HG02763 (cell line): ENCODE data around the gene MAPKAP1.
"Not testable (repeated sequence)": the region's sequence is repeated elsewhere in the genome, so short reads cannot be mapped to it uniquely, and the experiment has no call there.

ENCODE experiments used
- ATAC-seq: cut with Tn5 transposase; IDR thresholded peaks from one replicate; pipeline ENCODE4 v1.9.1; 2021; ENCODE audit warnings: mild to moderate bottlenecking, moderate library complexity; ENCODE audit not compliant: unreplicated experiment

The MAPKAP1 gene

DNA sequence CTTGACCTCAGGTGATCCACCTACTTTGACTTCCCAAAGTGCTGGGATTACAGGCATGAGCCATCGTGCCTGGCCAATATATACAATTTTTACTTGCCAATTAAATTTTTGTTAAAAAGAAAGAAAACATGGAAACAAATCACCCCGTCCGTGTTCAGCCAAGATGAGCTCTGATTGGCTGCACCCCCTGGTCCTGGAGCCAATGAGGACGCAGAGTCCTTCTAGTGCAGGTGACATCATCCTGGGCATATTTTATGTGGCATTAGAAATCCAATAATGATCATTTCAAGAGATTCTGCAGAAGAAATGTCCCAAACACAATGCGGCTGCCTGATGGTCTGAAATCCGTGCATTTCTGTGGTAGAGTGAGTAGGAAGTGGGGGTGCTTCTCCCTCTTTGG, 285.8 kb downstream of the MAPKAP1 start:
- ATAC-seq, result no peak

DNA sequence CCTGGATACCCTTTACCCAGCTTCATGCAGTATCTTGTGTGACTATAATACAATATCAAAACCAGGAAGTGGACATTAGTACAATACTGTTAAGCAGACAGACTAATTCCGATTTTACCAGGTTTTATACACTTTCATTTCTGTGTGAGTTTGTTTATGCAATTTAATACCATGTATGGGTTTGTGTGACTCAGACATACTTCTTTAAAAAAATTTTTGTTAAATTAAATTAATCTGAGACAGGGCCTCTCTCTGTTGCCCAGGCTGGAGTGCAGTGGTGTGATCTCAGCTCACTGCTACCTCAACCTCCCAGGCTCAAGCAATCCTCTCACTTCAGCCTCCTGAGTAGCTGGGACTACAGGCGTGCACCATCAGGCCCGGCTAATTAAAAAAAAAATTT, 288.6 kb downstream of the MAPKAP1 start:
- ATAC-seq, result no peak

DNA sequence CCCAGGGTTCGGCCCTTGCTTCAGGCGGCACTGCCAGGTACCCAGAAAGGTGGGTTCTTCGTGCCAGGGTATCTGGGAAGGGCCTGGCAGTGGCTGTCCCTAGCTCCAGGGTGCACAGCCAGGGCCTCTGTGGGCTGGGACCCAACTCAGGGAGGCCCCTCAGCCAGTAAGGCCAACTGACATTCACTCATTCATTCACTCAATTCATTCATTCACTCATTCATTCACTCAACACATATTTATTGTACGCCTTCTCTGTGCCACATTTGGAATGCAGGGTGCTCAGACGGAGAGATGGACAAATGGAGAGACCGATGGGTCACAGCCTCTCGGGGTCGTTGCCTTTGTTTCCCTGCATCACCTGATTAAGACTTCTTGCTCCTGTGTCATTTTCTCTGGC, 290.5 kb downstream of the MAPKAP1 start:
- ATAC-seq, result no peak

DNA sequence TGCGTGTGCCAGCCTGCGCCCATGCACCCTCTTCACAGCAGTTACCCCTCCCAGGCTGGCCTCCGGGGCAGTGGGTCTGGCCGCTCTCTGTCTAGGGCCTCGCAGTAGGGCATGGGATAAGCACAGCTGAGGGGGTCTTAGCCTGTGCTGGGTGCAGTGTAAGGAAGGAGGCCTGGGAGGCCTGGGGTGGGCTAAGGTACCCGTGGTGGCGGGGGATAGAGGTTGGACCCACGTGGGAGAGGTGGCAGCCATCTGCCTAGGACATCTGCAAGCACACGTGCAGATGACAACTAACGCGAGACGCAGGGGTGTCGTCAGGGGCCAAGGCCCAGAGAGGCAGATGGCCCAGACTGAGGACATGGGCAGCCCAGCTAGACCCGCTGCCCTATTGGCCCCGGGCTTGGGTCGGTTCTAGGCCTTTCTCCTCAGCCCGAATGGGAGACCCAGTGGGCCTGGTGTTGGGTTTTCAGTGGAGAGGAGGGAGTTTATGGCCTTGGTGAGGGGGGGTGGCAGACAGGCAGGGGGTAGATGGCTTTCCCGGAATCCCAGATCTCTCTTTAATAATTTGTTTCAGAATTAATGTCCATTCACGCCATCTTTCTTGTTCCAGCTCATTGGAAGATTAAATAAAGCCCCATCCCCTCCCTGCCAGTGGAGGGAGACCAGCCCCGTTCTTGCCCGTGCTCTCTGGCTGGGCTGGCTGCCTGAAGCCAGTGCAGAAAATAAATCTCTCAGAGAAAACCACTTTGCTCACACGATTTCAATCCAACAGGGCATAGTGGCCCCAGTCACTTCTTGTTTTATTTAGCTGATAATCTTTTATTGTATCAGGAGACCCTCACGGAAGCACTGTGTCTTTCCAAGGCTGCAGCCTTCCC, 291.2 kb downstream of the MAPKAP1 start:
- ATAC-seq, result no peak

DNA sequence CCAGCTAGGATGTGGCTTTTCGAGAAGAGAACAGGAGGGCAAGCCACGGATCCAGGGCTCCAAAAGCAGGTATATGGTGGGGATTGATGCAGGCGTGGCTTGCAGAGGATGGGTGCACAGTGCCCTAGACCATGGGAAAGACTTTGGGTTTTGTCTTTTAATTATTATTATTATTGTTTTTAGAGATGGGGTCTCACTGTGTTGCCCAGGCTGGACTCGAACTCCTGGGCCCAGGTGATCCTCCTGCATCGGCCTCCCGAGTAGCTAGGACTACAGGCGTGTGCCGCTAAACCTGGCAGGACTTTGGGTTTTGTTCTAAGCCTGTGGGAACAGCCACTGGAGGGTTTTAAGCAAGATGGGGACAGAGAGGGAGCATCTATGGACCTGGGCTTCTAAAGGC, 293.4 kb downstream of the MAPKAP1 start:
- no peak for ATAC-seq

DNA sequence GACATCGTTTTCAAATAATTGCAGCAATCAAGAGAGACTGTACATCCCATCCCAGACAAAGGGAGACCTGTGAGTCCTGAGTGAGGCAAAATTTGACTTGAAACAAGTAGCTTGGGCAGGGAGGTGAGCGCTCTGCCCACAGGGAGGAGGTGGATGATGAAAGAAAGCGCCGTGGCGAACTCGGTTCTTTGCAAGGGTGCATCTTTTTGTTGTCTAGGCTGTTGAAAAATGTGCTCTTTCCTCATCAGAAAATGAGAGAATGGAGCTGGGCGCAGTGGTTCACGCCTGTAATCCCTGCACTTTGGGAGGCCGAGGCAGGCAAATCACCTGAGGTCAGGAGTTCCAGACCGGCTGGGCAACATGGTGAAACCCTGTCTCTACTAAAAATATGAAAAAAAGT, 294.8 kb downstream of the MAPKAP1 start:
- ATAC-seq, result no peak

DNA sequence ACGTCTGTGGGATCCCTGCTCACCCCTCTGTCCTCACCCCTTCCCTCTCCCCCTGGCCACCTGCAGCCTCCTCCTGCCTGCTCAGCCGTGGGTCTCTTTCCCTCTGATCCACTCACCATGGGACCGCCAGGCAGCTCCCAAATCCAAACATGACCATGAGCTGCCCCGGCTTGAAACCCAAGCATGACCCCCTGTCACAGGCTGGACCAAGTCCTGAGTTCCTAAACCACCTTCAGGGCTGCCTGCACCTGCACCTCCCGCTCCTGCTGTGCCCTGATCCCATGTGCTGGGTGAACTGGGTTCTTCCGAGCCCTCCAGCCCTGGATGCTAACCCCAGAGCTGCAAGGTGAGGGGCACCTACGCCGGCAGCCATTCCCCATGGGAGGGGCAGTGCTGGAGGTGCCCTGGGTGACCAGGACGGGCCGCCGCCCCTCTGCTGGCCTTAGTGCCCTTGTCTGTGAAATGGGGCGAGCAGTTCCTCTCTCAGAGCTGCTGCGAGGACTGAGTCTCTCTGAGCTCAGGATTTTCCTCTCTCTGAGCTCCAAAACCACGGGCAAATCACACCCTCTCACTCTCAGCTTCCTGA, 295.7 kb downstream of the MAPKAP1 start:
- no peak for ATAC-seq

DNA sequence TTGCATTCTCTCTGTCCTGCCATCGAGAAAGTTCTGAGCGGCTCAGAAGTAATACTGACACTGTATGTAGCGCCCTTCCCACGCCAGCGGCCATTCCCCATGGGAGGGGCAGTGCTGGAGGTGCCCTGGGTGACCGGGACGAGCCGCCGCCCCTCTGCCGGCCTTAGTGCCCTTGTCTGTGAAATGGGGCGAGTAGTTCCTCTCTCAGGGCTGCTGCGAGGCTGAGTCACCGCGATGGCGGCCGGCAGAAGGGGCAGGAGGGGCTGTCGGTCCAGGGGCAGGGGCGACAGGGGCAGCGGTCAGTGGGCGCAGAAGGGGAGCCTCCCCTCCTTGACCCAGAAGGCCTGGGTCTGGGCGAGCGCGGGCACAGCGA, 296.5 kb downstream of the MAPKAP1 start:
- no peak for ATAC-seq

DNA sequence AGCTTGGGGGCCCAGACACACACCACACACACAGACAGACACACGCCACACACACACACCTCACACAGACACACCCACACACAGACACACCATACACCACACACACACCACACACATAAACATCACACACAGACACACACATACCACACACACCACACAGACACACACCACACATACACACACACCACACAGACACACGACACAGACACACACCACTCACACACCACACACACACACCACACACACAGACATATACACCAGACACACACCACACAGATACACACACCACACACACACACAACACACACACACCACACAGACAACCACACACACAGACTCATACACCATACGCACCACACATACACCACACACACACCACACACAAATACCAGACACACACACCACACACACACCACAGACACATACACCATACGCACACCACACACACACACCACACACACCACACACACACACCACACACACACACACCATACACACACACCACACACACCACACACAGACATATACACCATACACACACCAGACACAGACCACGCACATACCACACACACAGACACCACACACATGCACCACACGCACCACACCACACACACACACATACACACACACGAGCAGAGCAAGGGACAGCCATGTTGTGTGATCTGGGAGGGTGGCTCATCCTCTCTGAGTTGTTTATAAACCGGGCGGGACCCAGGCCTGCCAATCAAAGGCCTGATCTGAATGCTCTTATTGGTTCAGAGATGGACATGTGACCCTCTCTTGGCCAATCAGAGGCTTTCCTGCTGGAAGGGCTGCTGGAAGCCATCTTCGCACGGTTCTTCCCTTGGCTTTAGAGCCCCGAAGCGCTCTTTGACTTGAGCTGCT, 297.1 kb downstream of the MAPKAP1 start:
- no peak for ATAC-seq

DNA sequence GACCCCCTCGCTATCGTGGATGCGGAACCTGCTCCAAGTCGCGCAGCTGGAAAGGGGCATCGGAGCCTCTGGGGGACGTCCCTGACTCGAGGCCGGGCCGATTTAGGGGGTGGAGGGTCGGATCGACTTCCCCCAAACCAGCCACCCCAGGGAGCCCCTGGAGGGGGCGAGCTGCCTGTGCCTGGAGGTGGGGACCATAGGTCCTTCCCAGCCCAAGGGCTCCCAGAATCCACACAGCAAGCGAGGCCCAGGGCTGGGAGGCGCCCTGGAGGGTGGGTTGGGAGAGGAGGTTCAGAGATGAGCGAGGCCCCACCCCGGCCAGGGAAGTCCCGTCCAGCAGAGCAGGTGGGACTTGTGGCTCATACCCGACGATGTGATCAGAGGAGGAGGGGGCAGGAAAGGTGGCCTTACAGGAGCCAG, 297.8 kb downstream of the MAPKAP1 start:
- ATAC-seq, result no peak

DNA sequence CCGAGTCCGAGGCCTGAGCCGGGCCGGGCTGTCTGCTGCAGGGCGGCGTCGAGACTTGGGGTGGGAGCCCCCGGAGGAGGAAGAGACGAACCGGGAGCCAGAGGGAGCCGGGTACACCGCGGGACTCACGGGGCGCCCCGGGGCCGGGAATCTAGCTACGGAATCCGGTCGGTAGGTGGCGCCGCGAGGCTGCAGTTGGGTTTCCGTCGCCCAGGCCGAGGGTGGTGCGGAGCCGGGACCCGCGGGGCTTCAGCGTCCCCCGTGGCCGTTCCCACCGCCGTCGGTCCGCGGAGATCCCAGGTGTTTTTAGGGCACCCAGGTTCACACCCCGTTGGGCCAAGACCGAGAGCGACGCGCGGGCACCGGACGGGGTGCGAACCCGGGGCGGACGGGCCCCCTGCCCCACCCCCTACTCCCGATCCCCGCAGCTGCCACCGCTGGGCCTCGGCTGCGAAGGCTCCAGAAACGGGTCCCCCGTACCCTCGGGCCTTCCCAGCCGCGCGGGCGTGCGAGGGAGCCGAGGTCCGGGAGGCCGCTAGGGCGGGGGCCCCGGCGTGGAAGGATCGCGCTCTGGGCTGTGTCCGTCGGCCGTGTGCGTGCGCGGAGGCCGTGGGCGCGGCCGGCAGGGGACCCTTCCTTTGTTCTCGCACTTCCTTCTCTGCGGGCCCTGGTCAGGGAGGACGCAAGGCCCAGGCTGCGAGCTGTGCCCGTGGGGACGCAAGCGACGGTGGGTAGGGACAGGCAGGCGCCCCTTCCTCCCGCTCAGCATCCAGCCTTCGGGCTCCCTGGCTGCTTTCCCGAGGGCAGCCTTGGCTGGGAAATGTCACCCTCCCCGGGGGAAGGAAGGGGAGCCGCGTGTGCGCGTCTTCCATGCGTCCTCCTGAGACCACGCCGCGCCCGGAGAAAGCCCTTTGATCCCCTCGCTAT, 298.8 kb downstream of the MAPKAP1 start:
- peak; percentile 52 for ATAC-seq

DNA sequence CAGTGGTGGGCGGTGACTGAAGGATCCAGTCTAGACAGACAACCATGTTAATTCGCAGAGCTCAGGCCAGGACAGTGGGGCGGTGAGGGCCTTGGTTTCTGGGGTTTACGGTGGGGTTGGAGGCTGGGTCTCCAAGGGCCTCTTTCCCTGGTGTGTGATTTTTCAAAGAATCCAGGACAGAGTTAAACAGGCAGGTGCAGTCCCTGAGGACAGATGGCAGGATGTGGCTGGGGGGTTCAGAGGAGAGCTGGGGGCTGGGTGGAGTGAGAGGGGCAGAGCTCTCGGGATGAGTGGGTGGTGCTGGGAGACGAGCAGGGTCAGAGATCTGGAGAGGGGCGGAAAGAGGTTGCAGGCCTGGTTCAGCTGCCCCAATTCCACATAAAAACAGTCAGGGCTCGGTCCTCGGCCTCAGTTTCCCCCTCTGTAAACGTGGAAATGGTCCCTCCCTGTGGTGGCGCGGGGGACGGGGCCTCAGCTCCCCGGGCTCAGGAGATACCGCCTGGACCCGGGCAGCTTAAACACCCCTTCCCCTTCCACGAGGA, 299.5 kb downstream of the MAPKAP1 start:
- no peak for ATAC-seq

DNA sequence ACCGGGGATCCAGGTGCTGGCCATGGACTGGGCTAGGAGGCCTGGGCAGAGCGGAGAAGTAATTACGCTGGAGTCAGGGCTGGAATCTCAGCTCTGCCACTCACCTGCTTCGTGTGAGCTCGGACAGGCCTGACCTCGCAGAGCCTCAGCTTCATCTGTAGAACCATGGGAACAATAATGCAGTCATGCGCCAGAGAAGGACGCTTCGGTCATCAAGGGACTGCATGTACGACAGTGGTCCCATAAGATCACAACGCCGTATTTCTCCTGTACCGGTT, 300.3 kb downstream of the MAPKAP1 start:
- ATAC-seq, result no peak

DNA sequence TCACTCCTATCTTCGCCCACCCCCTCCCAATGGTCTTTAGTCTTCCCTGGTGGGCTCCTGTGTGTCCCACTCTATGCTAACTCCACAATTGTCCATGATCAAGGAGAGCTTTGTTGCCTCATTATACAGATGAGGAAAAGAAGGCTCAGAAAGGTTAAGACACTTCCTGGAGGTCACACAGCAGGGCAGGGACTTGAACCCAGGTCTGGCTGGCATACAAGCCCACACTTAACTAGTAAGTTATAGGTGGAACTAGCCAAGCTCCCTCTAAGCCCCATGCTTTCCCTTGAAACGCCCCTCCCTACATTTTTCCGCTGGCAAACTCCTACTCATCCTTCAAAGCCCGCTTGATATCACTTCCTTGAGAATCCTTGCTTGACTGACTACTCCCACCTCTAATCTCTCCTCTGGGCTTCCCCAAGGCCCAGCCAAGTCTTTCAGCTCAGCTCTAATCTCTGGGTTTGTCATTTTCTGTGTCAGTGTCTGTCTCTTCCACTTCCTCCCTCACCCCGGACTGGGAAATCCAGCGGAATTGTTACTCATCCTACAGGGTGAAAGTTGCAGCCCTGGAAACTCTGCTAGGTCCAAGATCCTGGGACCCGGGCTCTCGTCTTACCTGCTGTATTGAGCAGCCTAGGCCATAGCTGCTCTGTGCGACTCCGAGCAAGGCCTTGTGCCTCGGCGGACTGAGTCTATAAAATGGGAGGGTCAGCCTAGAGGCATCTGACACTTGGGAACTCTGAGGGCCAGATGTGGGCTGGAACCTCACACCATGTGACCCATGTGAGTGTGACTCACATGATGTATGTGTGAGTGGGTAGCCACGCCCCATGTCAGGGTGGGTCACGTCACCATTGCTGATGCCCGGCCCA, 300.8 kb downstream of the MAPKAP1 start:
- ATAC-seq, result no peak

DNA sequence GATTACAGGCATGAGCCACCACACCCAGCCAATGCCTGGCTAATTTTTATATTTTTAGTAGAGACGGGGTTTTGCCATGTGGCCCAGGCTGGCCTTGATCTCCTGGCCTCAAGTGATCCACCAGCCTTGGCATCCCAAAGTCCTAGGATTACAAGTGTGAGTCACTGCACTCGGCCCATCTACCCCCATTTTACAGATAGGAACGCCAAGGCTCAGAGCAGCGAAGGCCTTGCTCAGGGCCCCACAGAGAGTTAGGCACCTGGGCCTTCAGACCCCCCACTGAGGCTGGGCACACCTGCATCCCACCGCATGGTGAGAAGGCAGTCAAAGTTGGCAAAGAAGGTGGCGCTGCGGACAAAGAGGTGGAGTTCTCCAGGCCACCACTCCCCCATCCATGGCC, 302.3 kb downstream of the MAPKAP1 start:
- ATAC-seq, result no peak

DNA sequence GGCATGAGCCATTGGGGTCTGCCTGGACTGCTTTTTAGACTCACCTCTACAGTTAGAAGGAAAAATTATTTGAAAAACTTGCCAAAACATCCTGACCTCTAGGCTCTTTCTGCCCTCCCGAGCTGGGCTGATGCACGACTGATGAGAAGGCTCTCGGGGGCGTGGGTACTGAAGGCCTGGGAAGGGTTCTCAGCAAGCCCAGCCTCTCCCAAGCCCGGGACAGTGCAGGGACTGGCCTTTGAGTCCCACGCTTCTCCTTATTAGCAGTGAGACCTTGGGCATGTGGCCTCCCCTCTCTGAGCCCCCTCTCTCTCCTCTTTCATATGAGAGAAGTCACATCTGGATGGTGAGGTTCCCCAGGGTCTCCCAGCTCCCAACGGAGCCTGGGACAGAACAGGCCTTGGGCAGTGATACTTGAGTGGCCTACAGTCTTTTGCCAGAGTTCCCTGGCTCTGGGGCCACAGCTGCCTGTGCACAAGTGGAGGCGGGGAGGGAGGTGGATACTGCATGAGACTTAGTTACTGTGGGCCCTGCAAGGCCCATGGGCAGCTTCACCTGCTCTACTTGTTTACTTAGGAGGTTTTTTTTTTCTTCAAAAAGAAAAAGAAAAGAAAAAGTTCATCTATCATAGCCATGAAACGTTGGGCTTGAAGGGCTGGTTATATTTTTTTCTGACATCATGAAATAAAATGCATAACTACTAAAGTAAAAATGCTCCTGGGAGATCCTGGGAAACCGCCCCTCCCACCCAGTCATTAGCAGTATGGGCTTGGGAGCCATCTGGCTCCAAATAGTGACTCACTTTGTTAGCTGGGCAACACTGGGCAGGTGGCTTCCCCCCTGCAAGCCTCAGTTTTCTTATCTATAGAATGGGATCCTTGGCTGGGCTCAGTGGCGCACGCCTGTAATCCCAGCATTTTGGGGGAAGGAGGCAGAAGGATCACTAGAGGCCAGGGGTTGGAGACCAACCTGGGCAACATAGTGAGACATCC, 306.0 kb downstream of the MAPKAP1 start:
- no peak for ATAC-seq

DNA sequence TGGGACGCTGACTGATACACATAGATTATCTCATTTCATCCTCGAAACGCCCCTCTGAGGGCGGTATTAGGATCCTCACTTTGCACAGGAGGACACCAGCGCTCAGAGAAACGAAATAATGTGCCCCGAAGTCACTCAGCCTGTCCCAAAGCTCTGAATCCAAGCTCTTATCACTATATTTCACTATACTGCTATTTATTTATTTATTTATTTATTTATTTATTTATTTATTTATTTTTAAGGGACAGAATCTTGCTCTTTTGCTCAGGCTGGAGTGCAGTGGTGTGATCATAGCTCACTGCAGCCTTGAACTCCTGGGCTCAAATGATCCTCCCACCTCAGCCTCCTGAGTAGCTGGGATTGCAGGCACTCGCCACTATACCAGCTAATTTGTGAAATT, 306.8 kb downstream of the MAPKAP1 start:
- ATAC-seq, result not testable (repeated sequence)

DNA sequence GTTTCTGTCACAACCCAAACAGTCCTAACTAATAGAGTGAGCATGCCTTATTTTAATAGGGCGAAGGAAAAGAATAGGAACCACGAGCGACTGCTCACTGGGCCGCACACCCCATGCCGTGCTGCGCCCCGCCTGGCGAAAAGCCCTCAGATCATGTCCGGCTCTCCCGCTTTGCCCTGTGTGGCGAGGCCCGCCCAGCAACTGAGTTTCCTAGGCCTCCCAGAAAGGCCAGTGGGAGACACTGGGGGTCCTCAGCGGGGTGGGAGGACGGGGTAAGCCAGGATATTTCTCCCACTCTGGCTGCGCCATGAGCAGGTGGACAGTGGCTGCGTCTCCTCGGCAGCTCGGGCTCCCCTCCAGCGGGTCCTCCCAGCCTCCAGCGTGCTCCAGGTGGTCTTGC, 307.3 kb downstream of the MAPKAP1 start:
- ATAC-seq, result no peak
